Adrenal gland (tissue), 19 donors: ENCODE measurements around the gene ASTN1. TPM values are rescaled to one million over a fixed set of nuclear protein-coding genes. Genes with fewer than 3 reads are reported as not detected.

Experiments used
- DNase-seq, 7 donors: peaks; one replicate each; pipeline ENCODE4 v3.0.0-alpha.2; 2019 to 2020
- H3K27ac ChIP-seq, 5 donors: fragments of 200-600 bp; sonication (generic) in 4 of 5; 1 replicate in 3 of 5; 2 replicates in 2 of 5; pipeline versions ENCODE4 v1.5.1 to v1.8.0; 2016 to 2020; ENCODE audit warnings: mild to moderate bottlenecking in 1 of 5
- H3K27me3 ChIP-seq: fragments of 200-600 bp; 2 replicates; pipeline ENCODE4 v1.8.0; 2021
- H3K36me3 ChIP-seq, 2 donors: fragments of 200-600 bp; replicated peaks in 1 of 2; 1 replicate in 1 of 2; 2 replicates in 1 of 2; pipeline versions ENCODE4 v1.5.1 to v1.8.0; 2018 to 2022
- H3K4me1 ChIP-seq, 2 donors: fragments of 200-600 bp; replicated peaks in 1 of 2; 1 replicate in 1 of 2; 2 replicates in 1 of 2; pipeline versions ENCODE4 v1.5.1 to v1.8.0; 2018 to 2021
- H3K4me3 ChIP-seq, 4 donors: fragments of 200-600 bp; sonication (generic) in 3 of 4; one replicate each; pipeline ENCODE4 v1.5.1; 2016 to 2018
- H3K9me3 ChIP-seq, 3 donors: fragments of 200-600 bp; sonication (generic) in 1 of 3; replicated peaks in 1 of 3; 1 replicate in 2 of 3; 2 replicates in 1 of 3; pipeline versions ENCODE4 v1.5.1 to v1.8.0; 2016 to 2021
- CTCF ChIP-seq, 6 experiments: fragments of 450-650 bp in 4 of 6; fragments of 200-600 bp in 2 of 6; sonication (generic) in 1 of 6; IDR thresholded peaks; 1 replicate in 5 of 6; 2 replicates in 1 of 6; pipeline versions ENCODE4 v1.5.1 to v1.8.0; 2016 to 2021; ENCODE audit warnings: antibody characterized with exemption in 6 of 6, mild to moderate bottlenecking in 2 of 6, moderate library complexity in 1 of 6
- POLR2A ChIP-seq, 2 donors: fragments of 450-650 bp; IDR thresholded peaks; one replicate each; pipeline ENCODE4 v1.6.1; 2017; ENCODE audit warnings: antibody characterized with exemption in 2 of 2, mild to moderate bottlenecking in 2 of 2, moderate library complexity in 1 of 2
- WGBS, 4 donors: extraction: QIAGEN DNeasy Blood & Tissue Kit in 2 of 4; methylation state at CpG; one replicate each; pipeline versions ENCODE4 v1.1.5 to v1.1.7; 2013 to 2017; 5-methylcytosine and 5-hydroxymethylcytosine counted together
- intact Hi-C, 2 donors: fragments of 100-400 bp; cut with DNase I; formaldehyde crosslinking; loops; one replicate each; pipeline versions ENCODE4 v1.14.1 to v1.15.0; 2022 to 2023
- long read RNA-seq, 10 donors: library from polyadenylated mRNA in 3 of 10; unstranded in 2 of 10; stranded (forward) in 1 of 10; transcript quantifications; one replicate each; pipeline ENCODE4 v2.0.0 and lab custom pipeline, GENCODE V29; 2021 to 2026
- polyA plus RNA-seq, 3 donors: library from polyadenylated mRNA; stranded (reverse); fragments of 200-250 nt in 2 of 3; fragments of 350-450 nt in 1 of 3; fragmentation: Illumina TruSeq in 1 of 3; extraction: RNeasy Lipid Tissue Mini Kit (QIAGEN cat#74804) in 1 of 3; gene quantifications; one replicate each; pipeline ENCODE4 v1.2.3, GENCODE V29; 2013 to 2014
- total RNA-seq, 9 donors: library from RNA; depleted of rRNA in 4 of 9; stranded (reverse); fragments of >200 nt in 4 of 9; fragments of 120-200 nt in 1 of 9; fragmentation: NEBNext Ultra II Directional in 1 of 9; extraction: Animal tissue kit (Norgen Biotek cat#: 25700) in 1 of 9; gene quantifications; one replicate each; pipeline versions ENCODE4 v1.1.0 to v1.2.4, GENCODE V29; 2013 to 2023
- donor health status: healthy with polysubstance abuse.
- donor health status: Bipolar disorder and iron deficiency.
- donor health status: DM: yes; HTN: yes; CAD: no.
- donor health status: DM: no; HTN: no; CAD: no.
- donor health status: DM: no; HTN: no; CAD: no.
- donor health status: DM: yes; HTN: yes; CAD: no.

Gene ASTN1
- total RNA-seq (10 to 100 TPM; 29.1 to 58.6 (median 48.1) TPM), polyA plus RNA-seq (10 to 100 TPM in 1 of 3 donors, 1 to 10 TPM in 2; 7.7 to 12.5 (median 8.5) TPM)
- long read RNA-seq, donor 1, partial matches to known transcripts = 0 of 1 reads
- long read RNA-seq, donor 1, other reads (novel, unspliced or antisense) = 0 of 1 reads
- long read RNA-seq, donor 2 = 0 reads
- long read RNA-seq, donor 3 = 0 reads
- long read RNA-seq, donor 4, partial matches to known transcripts = 0 of 4 reads
- long read RNA-seq, donor 4, other reads (novel, unspliced or antisense) = 2 of 4 reads
- long read RNA-seq, donor 5, full-length matches to known transcripts = 54 of 83 reads
- long read RNA-seq, donor 5, partial matches to known transcripts = 9 of 83 reads
- long read RNA-seq, donor 5, other reads (novel, unspliced or antisense) = 20 of 83 reads
- long read RNA-seq, donor 6, partial matches to known transcripts = 0 of 3 reads
- long read RNA-seq, donor 6, other reads (novel, unspliced or antisense) = 3 of 3 reads
- long read RNA-seq, donor 7 = 0 reads
- long read RNA-seq, donor 8, partial matches to known transcripts = 6 of 8 reads
- long read RNA-seq, donor 8, other reads (novel, unspliced or antisense) = 0 of 8 reads
- long read RNA-seq, donor 9, full-length matches to known transcripts = 3 of 3 reads
- long read RNA-seq, donor 9, partial matches to known transcripts = 0 of 3 reads
- long read RNA-seq, donor 9, other reads (novel, unspliced or antisense) = 0 of 3 reads
- long read RNA-seq, donor 10 = 0 reads

DNA sequence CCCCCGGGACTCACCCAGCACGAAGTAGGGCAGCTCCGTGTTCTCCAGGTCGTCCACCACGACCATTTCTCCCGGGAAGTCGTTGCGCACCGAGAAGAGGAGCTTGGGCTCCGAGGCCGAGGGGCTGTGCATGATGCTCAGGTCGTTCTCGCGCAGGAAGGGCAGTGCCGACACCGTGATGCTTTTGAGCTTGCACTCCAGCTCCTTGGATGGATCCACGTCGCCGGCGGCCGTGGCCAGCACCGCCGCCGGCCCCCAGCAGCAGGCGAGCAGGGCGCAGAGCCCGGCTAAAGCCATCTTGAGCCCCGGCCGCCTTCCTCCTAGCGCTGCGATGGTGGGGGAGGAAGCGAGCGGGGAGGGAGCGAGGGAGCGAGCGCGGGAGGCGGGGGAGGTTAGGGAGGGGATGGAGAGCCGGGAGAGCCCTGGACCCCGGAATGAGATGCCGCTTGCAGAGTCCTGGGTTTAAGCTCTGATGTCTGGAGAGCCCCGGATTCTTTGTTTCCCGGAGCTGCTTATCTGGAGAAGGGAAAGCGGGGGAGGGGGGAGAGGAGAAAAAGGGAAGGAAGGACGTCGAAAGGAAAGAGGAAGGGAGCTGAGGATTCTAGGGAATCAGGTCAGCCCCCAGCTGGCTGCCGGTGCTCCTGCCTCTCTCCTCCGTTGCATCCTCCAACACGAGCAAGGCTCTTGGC, at the start of gene ASTN1:
Gene ASTN1 (minus strand): TSS at position 333 of the 689 bp plus-strand sequence. CDS start 36 bp downstream, at position 297.
- WGBS, 4 donors = 0 to 1% (median 1%) methylated on average over 16 to 49 of the region's 49 CpGs
- peak in 5 of 7 donors; percentile 13 to 44 (median 25) for DNase-seq
- Histone ChIP-seq H3K27me3 (no peaks in the 10 kb centered on the region), H3K4me1 (peaks cover 0 to 13% of the 10 kb centered on the region in 2 donors), H3K27ac (peak within 1 kb of the TSS in 3 of 5 donors; percentile 3 to 30 (median 30)), H3K36me3 (no peaks in the 10 kb centered on the region), H3K9me3 (no peaks in the 10 kb centered on the region), H3K4me3 (peak within 1 kb of the TSS in 2 of 4 donors; percentile 47 to 52)
- intact Hi-C loops = no loop called here
- TF ChIP-seq CTCF (IDR thresholded peaks at IDR 0.05) (no peak), POLR2A (IDR thresholded peaks at IDR 0.05) (peak in 1 of 2 donors; percentile 5)

GRCh38 chr1:177211231-177211630, 46.7 kb upstream of the ASTN1 start:
- TF ChIP-seq POLR2A (IDR thresholded peaks at IDR 0.05) (no peak), CTCF (IDR thresholded peaks at IDR 0.05) (no peak)
- peak in 6 of 7 donors; percentile 23 to 69 (median 48) for DNase-seq
- Histone ChIP-seq H3K4me1 (peaks cover 8 to 24% of the 10 kb centered on the region in 2 donors), H3K9me3 (peaks cover 0 to 12% (median 2%) of the 10 kb centered on the region in 3 donors), H3K27ac (peak overlapping the region; percentile 6 to 51 (median 24)), H3K4me3 (no peak overlapping the region), H3K36me3 (no peaks in the 10 kb centered on the region), H3K27me3 (no peaks in the 10 kb centered on the region)
- 12 to 17% (median 15%) methylated on average over 4 of the region's 4 CpGs for WGBS, 4 donors
- intact Hi-C loops = no loop called here

- DNase-seq = no peak
- Histone ChIP-seq H3K9me3 (peaks cover 0 to under 1% (median 0%) of the 10 kb centered on the region in 3 donors), H3K4me1 (peaks cover 8 to 24% of the 10 kb centered on the region in 2 donors), H3K4me3 (no peak overlapping the region), H3K36me3 (no peaks in the 10 kb centered on the region), H3K27me3 (no peaks in the 10 kb centered on the region), H3K27ac (peak overlapping the region; percentile 7 to 59 (median 52))
- TF ChIP-seq CTCF (IDR thresholded peaks at IDR 0.05) (no peak), POLR2A (IDR thresholded peaks at IDR 0.05) (no peak)
- intact Hi-C loops = no loop called here
These were observed 45.6 kb upstream of the ASTN1 start for GRCh38 chr1:177210071-177210470.

DNA sequence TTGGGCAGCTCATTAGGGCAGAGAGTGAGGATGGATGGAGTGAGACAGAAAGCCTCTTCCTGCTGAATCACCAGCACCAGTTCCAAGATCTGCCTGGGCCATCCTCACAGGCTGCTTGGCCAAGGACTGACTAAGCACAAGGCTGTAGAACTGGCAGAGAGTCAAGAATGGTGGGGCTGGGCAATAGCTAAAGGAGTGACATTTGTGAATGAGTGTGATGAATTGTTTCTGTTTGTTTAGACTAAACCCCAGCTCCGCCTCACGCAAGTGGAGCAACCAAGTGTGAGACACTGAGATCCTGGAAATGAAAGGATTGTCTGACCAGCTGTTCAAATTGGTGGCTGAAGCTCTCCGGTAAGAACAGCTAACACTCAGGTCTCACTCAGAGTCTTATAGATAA, 44.8 kb upstream of the ASTN1 start:
- TF ChIP-seq POLR2A (IDR thresholded peaks at IDR 0.05) = peak in 1 of 2 donors; percentile 20
- TF ChIP-seq CTCF (IDR thresholded peaks at IDR 0.05) = no peak
- Histone ChIP-seq H3K27ac (peak overlapping the region; percentile 7 to 59 (median 52)), H3K4me3 (no peak overlapping the region)

More for the DNA sequence above, 44.8 kb upstream of the ASTN1 start:
- Histone ChIP-seq H3K36me3 (no peaks in the 10 kb centered on the region), H3K4me1 (peaks cover 8 to 24% of the 10 kb centered on the region in 2 donors), H3K9me3 (no peaks in the 10 kb centered on the region), H3K27me3 (no peaks in the 10 kb centered on the region)
- WGBS, 4 donors = 21 to 50% (median 28%) methylated on average over 3 of the region's 3 CpGs
- intact Hi-C loops = no loop called here
- DNase-seq = peak; percentile 89 to 98 (median 97)
